ENCODE data around the gene NCLN.
"Not testable (repeated sequence)": the region's sequence is repeated elsewhere in the genome, so short reads cannot be mapped to it uniquely, and the experiment has no call there.

Gene NCLN

GRCh38 chr19:3153286-3154230, 32.2 kb upstream of the NCLN start:
- DNase-seq: no peak
- in situ Hi-C loops (cut with HindIII; ENCODE audit: low pct_ligation_motif_present, low pct_unique_long_range_greater_than_20kb, low sequenced_read_pairs): no loop called here

GRCh38 chr19:3154447-3154846, 31.3 kb upstream of the NCLN start:
- DNase-seq; in situ Hi-C loops (cut with HindIII; ENCODE audit: low pct_ligation_motif_present, low pct_unique_long_range_greater_than_20kb, low sequenced_read_pairs): not testable (repeated sequence)

GRCh38 chr19:3154957-3155736, 30.6 kb upstream of the NCLN start:
- in situ Hi-C loops (cut with HindIII; ENCODE audit: low pct_ligation_motif_present, low pct_unique_long_range_greater_than_20kb, low sequenced_read_pairs): no loop called here
- peak; percentile 83 for DNase-seq

GRCh38 chr19:3157096-3157845, 28.5 kb upstream of the NCLN start:
- no peak for DNase-seq
- in situ Hi-C loops (cut with HindIII; ENCODE audit: low pct_ligation_motif_present, low pct_unique_long_range_greater_than_20kb, low sequenced_read_pairs): no loop called here

- in situ Hi-C loops (cut with HindIII; ENCODE audit: low pct_ligation_motif_present, low pct_unique_long_range_greater_than_20kb, low sequenced_read_pairs): no loop called here
Observed at GRCh38 chr19:3159565-3159964, 26.2 kb upstream of the NCLN start.

GRCh38 chr19:3160219-3160618, 25.5 kb upstream of the NCLN start:
- in situ Hi-C loops (cut with HindIII; ENCODE audit: low pct_ligation_motif_present, low pct_unique_long_range_greater_than_20kb, low sequenced_read_pairs): no loop called here
- DNase-seq: no peak

More at GRCh38 chr19:3159565-3159964, 26.2 kb upstream of the NCLN start:
- DNase-seq: no peak

GRCh38 chr19:3161453-3161852, 24.3 kb upstream of the NCLN start:
- in situ Hi-C loops (cut with HindIII; ENCODE audit: low pct_ligation_motif_present, low pct_unique_long_range_greater_than_20kb, low sequenced_read_pairs): no loop called here
- DNase-seq: no peak

- DNase-seq: no peak
- in situ Hi-C loops (cut with HindIII; ENCODE audit: low pct_ligation_motif_present, low pct_unique_long_range_greater_than_20kb, low sequenced_read_pairs): no loop called here
Observed at GRCh38 chr19:3162418-3163229, 23.1 kb upstream of the NCLN start.

- in situ Hi-C loops (cut with HindIII; ENCODE audit: low pct_ligation_motif_present, low pct_unique_long_range_greater_than_20kb, low sequenced_read_pairs): no loop called here
- peak; percentile 67 for DNase-seq
Observed at GRCh38 chr19:3163230-3163886, 22.4 kb upstream of the NCLN start.

- no peak for DNase-seq
- in situ Hi-C loops (cut with HindIII; ENCODE audit: low pct_ligation_motif_present, low pct_unique_long_range_greater_than_20kb, low sequenced_read_pairs): no loop called here
Observed at GRCh38 chr19:3163943-3164342, 21.8 kb upstream of the NCLN start.

GRCh38 chr19:3167533-3168272, 18.0 kb upstream of the NCLN start:
- in situ Hi-C loops (cut with HindIII; ENCODE audit: low pct_ligation_motif_present, low pct_unique_long_range_greater_than_20kb, low sequenced_read_pairs): no loop called here
- no peak for DNase-seq

GRCh38 chr19:3171894-3172672, 13.6 kb upstream of the NCLN start:
- in situ Hi-C loops (cut with HindIII; ENCODE audit: low pct_ligation_motif_present, low pct_unique_long_range_greater_than_20kb, low sequenced_read_pairs): no loop called here
- no peak for DNase-seq

GRCh38 chr19:3172673-3173000, 13.1 kb upstream of the NCLN start:
- in situ Hi-C loops (cut with HindIII; ENCODE audit: low pct_ligation_motif_present, low pct_unique_long_range_greater_than_20kb, low sequenced_read_pairs); DNase-seq: not testable (repeated sequence)

- in situ Hi-C loops (cut with HindIII; ENCODE audit: low pct_ligation_motif_present, low pct_unique_long_range_greater_than_20kb, low sequenced_read_pairs): no loop called here
Observed at GRCh38 chr19:3175781-3176714, 9.7 kb upstream of the NCLN start.

GRCh38 chr19:3176715-3177501, 8.8 kb upstream of the NCLN start:
- in situ Hi-C loops (cut with HindIII; ENCODE audit: low pct_ligation_motif_present, low pct_unique_long_range_greater_than_20kb, low sequenced_read_pairs): no loop called here
- DNase-seq: peak; percentile 32

More at GRCh38 chr19:3175781-3176714, 9.7 kb upstream of the NCLN start:
- peak; percentile 21 for DNase-seq

Data from ACHN (cell line).